Measurements from ENCODE around the gene ANK2. TPM values are rescaled to one million over a fixed set of nuclear protein-coding genes. Genes with fewer than 3 reads are reported as not detected.

Gene ANK2
- total RNA-seq, 1 donor = 79.6 TPM

GRCh38 chr4:113404841-113405240 lies 355.4 kb downstream of the ANK2 start:
- Histone ChIP-seq H3K4me3 (ENCODE audit: insufficient read depth, low read length) (no peak overlapping the region), H3K79me2 (ENCODE audit: insufficient read depth, low read length) (no peaks in the 10 kb centered on the region), H3K27ac (ENCODE audit: low read depth, low read length) (no peak overlapping the region), H3K4me2 (ENCODE audit: insufficient read depth, low read length) (no peak overlapping the region), H3K4me1 (ENCODE audit: insufficient read depth, low read length) (no peaks in the 10 kb centered on the region), H3K36me3 (ENCODE audit: insufficient read depth, low read length) (no peaks in the 10 kb centered on the region), H4K20me1 (ENCODE audit: insufficient read depth, low read length) (no peaks in the 10 kb centered on the region), H3K27me3 (ENCODE audit: insufficient read depth, low read length) (no peaks in the 10 kb centered on the region), H2AFZ (ENCODE audit: low read length) (peak overlapping the region; percentile 70), H3K9me3 (ENCODE audit: low read depth, low read length) (no peaks in the 10 kb centered on the region)
- no peak for TF ChIP-seq CTCF (IDR thresholded peaks at IDR 0.05; ENCODE audit: extremely low read depth, low read depth, low read length)
- no peak for DNase-seq (ENCODE audit: insufficient read length, low spot score, missing footprints)

DNA sequence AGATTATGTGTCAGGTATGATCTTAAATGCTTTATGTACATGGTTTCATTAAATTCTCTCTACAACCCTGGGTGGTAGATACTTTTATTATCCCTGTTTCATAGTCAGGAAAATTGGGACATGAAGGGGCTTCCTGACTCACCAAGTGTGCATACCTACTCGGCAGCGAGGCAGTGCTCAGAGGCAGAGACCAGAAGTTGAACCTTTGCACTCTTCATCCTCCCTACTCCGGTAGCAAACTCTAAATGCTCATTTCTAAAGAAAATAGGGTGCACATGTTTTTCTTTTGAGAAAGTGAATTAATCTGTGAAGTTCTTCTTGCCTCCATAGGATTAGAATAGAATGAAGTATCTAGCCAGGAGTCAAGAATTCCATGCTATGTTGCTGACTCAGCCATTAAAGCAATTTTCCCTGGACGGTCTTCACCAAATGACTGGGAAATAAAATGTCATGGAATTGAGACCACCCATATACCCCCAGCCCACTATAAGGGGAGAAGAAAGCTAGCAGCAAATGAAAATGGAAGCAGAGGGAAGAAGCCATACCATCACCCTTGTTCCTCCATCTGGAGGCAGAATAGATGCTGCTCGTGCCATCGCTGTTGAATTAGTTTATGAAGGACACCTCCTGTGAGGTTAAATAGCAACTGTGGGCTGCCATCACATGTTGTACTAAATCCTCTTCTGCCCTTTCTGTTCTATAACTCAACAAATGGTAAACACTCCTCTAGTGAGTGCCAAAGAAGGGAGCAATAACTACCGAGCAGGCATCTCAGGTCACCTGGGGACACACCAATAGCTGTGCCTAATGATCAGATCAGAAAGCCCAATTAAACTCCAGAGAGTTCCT lies 356.6 kb downstream of the ANK2 start:
- Histone ChIP-seq H3K27ac (ENCODE audit: low read depth, low read length) (no peak overlapping the region), H3K9me3 (ENCODE audit: low read depth, low read length) (no peaks in the 10 kb centered on the region), H3K4me2 (ENCODE audit: insufficient read depth, low read length) (no peak overlapping the region), H3K4me3 (ENCODE audit: insufficient read depth, low read length) (no peak overlapping the region), H3K27me3 (ENCODE audit: insufficient read depth, low read length) (no peaks in the 10 kb centered on the region), H3K4me1 (ENCODE audit: insufficient read depth, low read length) (peaks cover 10% of the 10 kb centered on the region), H4K20me1 (ENCODE audit: insufficient read depth, low read length) (no peaks in the 10 kb centered on the region), H3K36me3 (ENCODE audit: insufficient read depth, low read length) (no peaks in the 10 kb centered on the region), H2AFZ (ENCODE audit: low read length) (no peak overlapping the region), H3K79me2 (ENCODE audit: insufficient read depth, low read length) (no peaks in the 10 kb centered on the region)
- no peak for DNase-seq (ENCODE audit: insufficient read length, low spot score, missing footprints)
- no peak for TF ChIP-seq CTCF (IDR thresholded peaks at IDR 0.05; ENCODE audit: extremely low read depth, low read depth, low read length)

DNA sequence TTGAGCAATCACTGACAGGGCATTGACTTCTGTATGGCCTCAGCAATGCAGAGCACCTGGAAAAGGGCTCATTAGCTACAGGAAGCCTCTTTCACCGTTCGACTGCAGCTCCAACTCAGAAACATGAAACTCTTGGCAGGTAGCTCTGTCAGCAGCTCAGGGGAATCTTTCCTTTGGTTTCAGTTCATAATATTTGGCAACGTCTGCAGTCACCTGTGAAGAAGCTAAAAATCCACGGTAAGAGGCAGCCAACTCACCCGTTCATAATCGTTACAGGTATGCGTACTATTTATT lies 357.2 kb downstream of the ANK2 start:
- Histone ChIP-seq H4K20me1 (ENCODE audit: insufficient read depth, low read length) (no peaks in the 10 kb centered on the region), H3K79me2 (ENCODE audit: insufficient read depth, low read length) (no peaks in the 10 kb centered on the region), H3K27me3 (ENCODE audit: insufficient read depth, low read length) (no peaks in the 10 kb centered on the region), H3K27ac (ENCODE audit: low read depth, low read length) (no peak overlapping the region), H3K9me3 (ENCODE audit: low read depth, low read length) (no peaks in the 10 kb centered on the region), H3K4me2 (ENCODE audit: insufficient read depth, low read length) (no peak overlapping the region), H2AFZ (ENCODE audit: low read length) (no peak overlapping the region), H3K36me3 (ENCODE audit: insufficient read depth, low read length) (no peaks in the 10 kb centered on the region), H3K4me1 (ENCODE audit: insufficient read depth, low read length) (peaks cover 15% of the 10 kb centered on the region), H3K4me3 (ENCODE audit: insufficient read depth, low read length) (no peak overlapping the region)
- DNase-seq (ENCODE audit: insufficient read length, low spot score, missing footprints) = no peak
- no peak for TF ChIP-seq CTCF (IDR thresholded peaks at IDR 0.05; ENCODE audit: extremely low read depth, low read depth, low read length)

- Histone ChIP-seq H3K4me3 (ENCODE audit: insufficient read depth, low read length) (no peak overlapping the region), H3K27me3 (ENCODE audit: insufficient read depth, low read length) (no peaks in the 10 kb centered on the region), H3K36me3 (ENCODE audit: insufficient read depth, low read length) (no peaks in the 10 kb centered on the region), H3K4me1 (ENCODE audit: insufficient read depth, low read length) (peaks cover 18% of the 10 kb centered on the region), H2AFZ (ENCODE audit: low read length) (no peak overlapping the region), H4K20me1 (ENCODE audit: insufficient read depth, low read length) (no peaks in the 10 kb centered on the region), H3K4me2 (ENCODE audit: insufficient read depth, low read length) (no peak overlapping the region), H3K79me2 (ENCODE audit: insufficient read depth, low read length) (no peaks in the 10 kb centered on the region), H3K27ac (ENCODE audit: low read depth, low read length) (no peak overlapping the region), H3K9me3 (ENCODE audit: low read depth, low read length) (no peaks in the 10 kb centered on the region)
- TF ChIP-seq CTCF (IDR thresholded peaks at IDR 0.05; ENCODE audit: extremely low read depth, low read depth, low read length) = no peak
- no peak for DNase-seq (ENCODE audit: insufficient read length, low spot score, missing footprints)
These were observed 358.0 kb downstream of the ANK2 start for GRCh38 chr4:113407409-113407808.
